ENCODE results near the gene UCN3.
A peak's percentile ranks its signal among the peaks of the same experiment; 100 is the strongest.
"Not testable (repeated sequence)": the region's sequence is repeated elsewhere in the genome, so short reads cannot be mapped to it uniquely, and the experiment has no call there.

The UCN3 gene

DNA sequence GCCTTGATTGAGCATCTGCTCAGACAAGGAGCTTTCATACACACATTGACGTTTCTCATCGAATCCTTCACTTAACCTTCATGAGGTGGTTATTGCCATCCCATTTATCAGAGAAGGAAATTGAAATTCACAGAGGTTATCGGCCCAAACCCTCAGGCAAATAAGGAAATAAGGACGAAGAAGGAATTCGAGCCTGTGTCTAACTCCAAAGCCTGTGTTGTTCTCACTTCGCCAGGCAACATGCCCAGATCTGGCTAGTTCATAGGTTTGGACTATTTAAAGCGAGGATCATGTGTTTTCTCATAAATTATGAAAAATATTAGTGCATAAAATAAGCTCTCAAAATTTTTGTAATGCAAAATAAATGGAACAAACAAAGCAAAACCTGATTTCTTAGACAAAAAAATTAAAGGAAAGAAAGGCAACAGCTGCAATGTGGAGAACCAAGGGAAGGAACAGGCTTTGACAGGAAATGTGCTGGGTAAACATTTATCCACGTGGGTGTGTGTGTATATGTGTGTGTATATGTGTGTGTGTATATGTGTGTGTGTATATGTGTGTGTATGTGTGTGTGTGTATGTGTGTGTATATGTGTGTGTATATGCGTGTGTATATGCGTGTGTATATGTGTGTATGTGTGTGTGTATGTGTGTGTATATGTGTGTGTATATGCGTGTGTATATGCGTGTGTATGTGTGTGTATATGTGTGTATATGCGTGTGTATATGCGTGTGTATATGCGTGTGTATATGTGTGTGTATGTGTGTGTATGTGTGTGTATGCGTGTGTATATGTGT, 4.8 kb downstream of the UCN3 start:
- DNase-seq (ENCODE audit: low read depth, low spot score): no peak

DNA sequence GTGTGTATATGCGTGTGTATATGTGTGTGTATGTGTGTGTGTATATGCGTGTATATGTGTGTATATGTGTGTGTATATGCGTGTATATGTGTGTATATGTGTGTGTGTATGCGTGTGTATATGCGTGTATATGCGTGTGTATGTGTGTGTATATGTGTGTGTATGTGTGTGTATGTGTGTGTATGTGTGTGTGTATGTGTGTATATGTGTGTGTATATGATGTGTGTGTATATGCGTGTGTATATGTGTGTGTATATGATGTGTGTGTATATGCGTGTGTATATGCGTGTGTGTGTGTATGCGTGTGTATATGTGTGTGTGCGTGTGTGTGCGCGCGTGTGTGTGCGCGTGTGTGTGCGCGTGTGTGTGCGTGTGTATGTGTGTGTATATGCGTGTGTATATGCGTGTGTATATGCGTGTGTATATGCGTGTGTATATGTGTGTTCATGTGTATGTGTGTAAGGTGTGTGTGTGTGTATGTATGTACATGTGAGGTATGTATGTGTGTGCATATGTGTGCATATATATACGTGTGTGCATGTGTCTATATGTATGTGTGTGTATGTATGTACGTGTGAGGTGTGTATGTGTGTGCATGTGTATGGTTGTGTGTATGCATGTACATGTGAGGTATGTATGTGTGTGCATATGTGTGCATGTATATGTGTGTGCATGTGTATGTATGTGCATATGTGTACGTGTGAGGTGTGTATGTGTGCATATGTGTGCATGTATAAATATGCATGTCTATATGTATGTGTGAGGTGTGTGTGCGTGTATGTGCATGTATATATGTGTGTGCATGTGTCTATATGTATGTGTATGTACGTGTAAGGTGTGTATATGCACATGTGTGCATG, 6.0 kb downstream of the UCN3 start:
- DNase-seq (ENCODE audit: low read depth, low spot score): no peak

DNA sequence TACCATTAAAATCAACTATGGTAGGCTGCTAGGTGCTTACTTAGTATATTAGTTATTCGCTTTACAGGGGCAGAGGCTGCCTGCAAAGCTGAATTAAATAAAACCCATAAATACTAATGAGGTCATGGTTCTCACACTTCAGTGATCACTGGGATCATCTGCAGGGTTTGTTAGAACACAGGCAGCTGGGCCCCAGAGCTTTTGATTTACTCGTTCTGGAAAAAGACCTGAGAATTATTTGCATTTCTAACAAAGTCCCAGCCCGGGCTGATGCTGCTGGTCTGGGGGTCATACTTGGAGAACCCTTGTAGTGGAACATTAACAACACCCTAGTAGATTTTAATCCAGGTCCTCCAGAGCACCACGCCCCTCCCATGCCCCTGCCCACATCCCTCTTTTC, 8.5 kb downstream of the UCN3 start:
- no peak for DNase-seq (ENCODE audit: low read depth, low spot score)

GRCh38 chr10:5373891-5374611, 9.3 kb downstream of the UCN3 start:
- DNase-seq (ENCODE audit: low read depth, low spot score): no peak

- peak; percentile 7 for DNase-seq (ENCODE audit: low read depth, low spot score)
Measured at GRCh38 chr10:5376450-5376849, 11.7 kb downstream of the UCN3 start.

- DNase-seq (ENCODE audit: low read depth, low spot score): not testable (repeated sequence)
Measured at GRCh38 chr10:5379202-5379601, 14.4 kb downstream of the UCN3 start.

DNA sequence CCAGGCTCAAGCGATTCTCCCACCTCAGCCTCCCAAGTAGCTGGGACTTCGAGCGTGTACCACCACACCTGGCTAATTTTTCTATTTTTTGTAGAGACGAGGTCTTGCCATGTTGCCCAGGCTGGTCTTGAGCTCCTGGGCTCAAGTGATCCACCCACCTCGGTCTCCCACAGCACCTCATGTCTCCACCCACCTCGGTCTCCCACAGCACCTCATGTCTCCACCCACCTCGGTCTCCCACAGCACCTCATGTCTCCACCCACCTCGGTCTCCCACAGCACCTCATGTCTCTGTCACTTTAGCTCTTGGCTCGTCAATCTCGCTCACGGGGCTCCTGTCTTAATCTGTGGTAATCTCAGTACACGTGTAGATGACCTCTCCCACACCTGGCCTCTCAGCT, 15.6 kb downstream of the UCN3 start:
- DNase-seq (ENCODE audit: low read depth, low spot score): not testable (repeated sequence)

- DNase-seq (ENCODE audit: low read depth, low spot score): no peak
Measured at GRCh38 chr10:5381187-5381586, 16.4 kb downstream of the UCN3 start.

DNA sequence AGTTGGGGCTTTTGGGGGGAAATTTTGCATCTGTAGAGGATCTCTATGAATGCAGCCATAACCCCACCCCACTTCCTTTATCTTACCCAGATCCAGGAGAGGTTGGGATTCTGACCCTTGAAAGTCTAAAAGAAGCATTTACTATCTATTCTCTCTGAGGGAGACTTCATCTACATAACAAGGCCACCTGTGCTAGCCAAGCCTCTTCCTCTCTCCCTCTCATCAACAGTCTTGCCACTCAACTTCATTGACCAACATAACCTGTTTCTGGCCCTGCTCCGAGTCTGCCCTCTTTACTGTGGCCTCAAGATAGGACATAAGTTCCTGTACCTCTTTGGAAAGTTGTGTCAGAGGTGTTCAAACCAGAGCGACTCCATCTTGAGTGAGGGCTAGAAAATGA, 20.5 kb downstream of the UCN3 start:
- DNase-seq (ENCODE audit: low read depth, low spot score): no peak

- DNase-seq (ENCODE audit: low read depth, low spot score): no peak
Measured at GRCh38 chr10:5387169-5387568, 22.4 kb downstream of the UCN3 start.

GRCh38 chr10:5390607-5391205, 25.9 kb downstream of the UCN3 start:
- no peak for DNase-seq (ENCODE audit: low read depth, low spot score)

GRCh38 chr10:5391790-5392189, 27.0 kb downstream of the UCN3 start:
- DNase-seq (ENCODE audit: low read depth, low spot score): no peak

- no peak for DNase-seq (ENCODE audit: low read depth, low spot score)
Measured at GRCh38 chr10:5393529-5393928, 28.8 kb downstream of the UCN3 start.

DNA sequence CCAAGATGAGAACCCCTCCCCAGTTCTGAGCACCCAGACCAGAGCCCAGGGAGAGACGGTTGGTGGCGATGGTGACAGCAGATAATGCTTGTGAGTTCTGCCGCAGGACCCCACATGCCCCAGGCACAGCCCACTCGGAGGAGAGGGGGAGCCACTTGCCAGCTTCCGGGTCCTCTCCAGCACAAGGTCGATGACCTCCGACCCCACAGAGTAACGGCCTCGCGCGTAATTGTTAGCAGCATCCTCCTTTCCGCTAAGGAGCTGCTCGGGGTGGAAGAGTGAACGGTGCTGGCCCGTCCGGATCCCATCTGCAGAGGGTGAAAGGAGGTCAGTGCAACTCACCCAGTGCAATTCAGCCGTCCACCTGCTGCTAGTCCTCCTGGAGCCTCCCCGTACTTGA, 30.4 kb downstream of the UCN3 start:
- no peak for DNase-seq (ENCODE audit: low read depth, low spot score)

- DNase-seq (ENCODE audit: low read depth, low spot score): peak; percentile 85
Measured at GRCh38 chr10:5396556-5397300, 32.0 kb downstream of the UCN3 start.

DNA sequence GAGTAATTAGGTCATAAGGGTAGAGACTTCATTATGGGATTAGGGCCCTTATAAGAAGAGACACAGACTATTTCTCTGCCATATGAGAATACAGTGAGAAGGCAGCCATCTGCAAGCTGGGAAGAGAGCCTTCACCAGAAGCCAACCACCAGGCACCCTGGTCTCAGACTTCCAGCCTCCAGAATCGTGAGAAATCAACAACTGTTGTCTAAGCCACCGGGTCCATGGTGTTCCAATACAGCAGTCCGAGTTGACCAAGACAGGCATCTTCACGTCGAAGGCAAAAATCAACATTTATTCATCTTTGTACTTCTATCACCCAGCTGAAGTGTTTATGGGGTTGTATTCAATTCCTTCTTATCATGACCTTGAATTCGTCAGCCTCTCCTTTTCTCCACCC, 34.6 kb downstream of the UCN3 start:
- DNase-seq (ENCODE audit: low read depth, low spot score): no peak

- no peak for DNase-seq (ENCODE audit: low read depth, low spot score)
Measured at GRCh38 chr10:5400468-5401240, 35.9 kb downstream of the UCN3 start.

- no peak for DNase-seq (ENCODE audit: low read depth, low spot score)
Measured at GRCh38 chr10:5402798-5403197, 38.0 kb downstream of the UCN3 start.

- DNase-seq (ENCODE audit: low read depth, low spot score): no peak
Measured at GRCh38 chr10:5404208-5405041, 39.7 kb downstream of the UCN3 start, which contains the start of gene TUBAL3. TSS of gene TUBAL3 (minus strand) at chr10:5404828. CDS start at chr10:5404792, 36 bp downstream.

Measured in astrocyte of the hippocampus (primary cell).